NCI-H2227 (cell line): ENCODE results near the gene YBEY.
"Not testable (repeated sequence)": the region's sequence is repeated elsewhere in the genome, so short reads cannot be mapped to it uniquely, and the experiment has no call there.

ENCODE experiments used
- DNase-seq: peaks from one replicate; lab custom pipeline; 2025; ENCODE audit not compliant: unreplicated experiment; lab: John Stamatoyannopoulos, UW

YBEY gene

GRCh38 chr21:46285761-46286647 lies at the start of gene YBEY:
YBEY (plus strand) TSS chr21:46286342; CDS start chr21:46286914, 572 bp downstream.
- DNase-seq, result peak; percentile 96

DNA sequence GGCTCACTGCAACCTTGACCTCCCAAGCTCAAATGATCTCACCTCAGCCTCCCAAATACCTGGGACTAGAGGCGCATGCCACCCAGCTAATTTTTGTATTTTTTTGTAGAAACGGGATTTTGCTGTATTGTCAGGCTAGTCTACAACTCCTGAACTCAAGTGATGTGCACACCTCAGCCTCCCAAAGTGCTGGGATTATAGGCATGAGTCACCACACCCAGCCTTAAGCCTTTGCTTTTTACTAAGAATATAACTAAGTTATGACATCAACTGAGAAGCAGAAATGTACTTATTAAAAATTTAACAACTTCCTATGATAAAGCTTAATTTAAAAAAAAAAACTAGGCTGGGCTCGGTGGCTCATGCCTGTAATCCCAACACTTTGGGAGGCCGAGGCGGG lies 48.7 kb upstream of the YBEY start:
- DNase-seq, result no peak

DNA sequence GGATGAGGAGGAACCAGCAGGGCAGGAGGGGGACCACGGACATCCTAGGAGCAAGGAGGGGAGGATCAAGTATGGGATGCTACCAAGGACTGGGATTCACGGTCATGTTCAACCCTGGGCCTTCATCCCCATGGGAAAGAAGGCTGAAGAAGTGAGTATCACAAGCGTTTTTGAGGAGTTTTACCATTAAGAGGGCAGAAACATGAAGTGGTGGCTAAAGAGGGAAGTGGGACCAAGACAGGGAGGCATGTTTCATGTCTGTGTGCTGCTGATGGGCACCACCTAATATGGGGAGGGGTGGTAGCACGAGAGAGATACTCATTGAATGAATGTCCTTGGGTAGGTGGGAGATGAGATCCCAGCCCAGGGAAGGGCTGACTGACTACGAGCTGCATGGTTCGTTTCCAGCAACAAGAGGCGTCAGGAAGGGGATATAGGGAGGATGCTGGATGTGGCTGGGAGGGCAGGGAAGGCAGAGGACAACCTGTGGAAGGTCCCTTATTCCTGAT lies 46.3 kb upstream of the YBEY start:
- DNase-seq, result no peak

DNA sequence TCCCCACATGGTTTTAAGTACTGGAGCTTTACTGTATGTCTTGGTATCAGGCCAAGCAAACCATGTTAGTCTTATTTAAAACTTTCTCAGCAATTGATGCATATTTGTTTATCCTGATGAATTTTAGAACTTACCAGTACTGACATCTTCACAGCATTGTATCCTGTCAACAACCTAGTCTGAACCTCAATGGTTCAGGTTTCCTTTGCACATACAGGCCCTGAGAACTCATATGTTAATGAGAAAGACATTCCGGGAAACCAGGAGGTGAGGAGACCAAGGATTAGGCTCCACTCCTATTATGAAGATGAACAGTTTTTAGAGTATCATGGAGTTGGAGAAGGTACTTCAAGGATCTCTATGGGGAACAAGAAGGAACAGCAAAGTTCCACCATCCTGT lies 44.6 kb upstream of the YBEY start:
- not testable (repeated sequence) for DNase-seq

DNA sequence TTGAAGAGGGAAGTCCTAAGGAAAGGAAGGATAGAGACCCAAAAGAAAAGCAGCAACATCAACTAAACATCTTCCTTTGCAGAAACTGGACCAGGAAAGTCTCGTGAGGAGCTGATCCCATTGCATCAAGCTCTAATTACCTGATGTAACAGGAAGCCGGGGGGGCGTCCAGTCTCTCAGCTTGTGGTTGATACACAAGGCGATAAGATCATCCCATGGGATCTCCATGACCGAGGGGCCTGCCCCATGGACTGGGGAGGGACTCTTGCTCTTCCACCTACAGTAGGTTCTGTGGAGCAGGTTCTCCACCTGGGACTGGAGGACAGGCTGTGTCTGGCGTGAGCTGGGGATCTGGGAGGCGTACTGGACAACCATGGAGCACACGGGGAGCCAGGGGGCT lies 42.8 kb upstream of the YBEY start:
- no peak for DNase-seq

DNA sequence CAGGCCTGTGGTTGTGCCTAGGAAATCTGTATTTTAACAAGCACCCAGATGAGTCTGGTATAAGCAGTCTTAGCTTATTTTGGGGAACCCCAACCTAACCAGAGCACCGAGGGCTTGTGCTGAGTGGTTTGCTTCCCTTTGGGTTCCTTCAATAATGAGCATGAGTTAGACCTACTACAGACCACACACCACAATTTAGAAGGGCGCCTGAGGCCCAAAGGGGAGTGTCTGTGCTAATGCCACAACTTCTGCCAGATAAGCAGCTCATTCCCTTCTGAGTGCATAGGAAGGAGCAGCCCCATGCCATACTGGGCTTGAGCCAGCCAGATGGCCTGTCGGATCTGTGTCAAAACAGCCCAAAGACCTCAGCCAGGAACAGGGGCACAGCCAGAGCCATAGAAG lies 42.2 kb upstream of the YBEY start:
- no peak for DNase-seq

DNA sequence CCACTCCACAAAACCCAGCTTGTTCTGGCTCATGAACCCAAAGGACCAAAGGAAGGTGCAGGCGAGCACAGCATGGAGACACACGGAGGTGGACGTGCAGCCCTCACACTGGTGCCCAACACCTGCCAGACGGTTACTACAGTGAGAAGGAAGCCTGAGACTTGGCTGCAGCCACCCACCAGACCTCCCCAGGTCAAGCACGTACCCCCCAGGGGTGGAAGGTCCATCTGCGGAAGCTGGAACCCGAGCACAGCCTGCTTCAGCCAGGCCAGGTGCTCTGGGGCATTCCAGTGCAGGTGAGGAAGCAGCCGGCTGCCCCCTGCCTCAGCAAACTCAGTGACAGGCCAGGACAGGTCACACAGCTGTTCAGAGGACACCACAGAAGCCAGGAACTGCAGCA lies 41.5 kb upstream of the YBEY start:
- no peak for DNase-seq

- DNase-seq, result no peak
Observed at GRCh38 chr21:46245213-46245915, 40.8 kb upstream of the YBEY start.

DNA sequence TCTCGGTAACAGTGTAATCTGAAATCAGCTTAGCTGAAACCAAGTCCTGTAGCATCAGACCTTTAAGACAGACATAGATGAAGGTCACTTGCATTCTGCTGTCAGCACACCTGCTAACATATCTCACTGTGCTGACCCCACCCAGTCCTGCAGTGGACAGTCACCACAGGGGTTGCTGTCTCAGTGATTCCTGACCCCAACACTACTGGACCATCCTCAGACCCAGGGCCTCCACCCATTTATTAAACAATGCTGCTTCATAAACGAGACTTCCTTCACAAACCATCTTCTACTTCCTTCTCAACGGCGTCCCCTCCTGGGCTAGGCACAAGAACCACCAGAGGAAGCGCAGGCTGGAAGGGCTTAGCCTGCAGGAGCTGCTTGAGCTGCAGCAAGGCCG lies 39.8 kb upstream of the YBEY start:
- DNase-seq, result no peak

GRCh38 chr21:46247699-46248421 lies 38.3 kb upstream of the YBEY start:
- DNase-seq, result no peak

DNA sequence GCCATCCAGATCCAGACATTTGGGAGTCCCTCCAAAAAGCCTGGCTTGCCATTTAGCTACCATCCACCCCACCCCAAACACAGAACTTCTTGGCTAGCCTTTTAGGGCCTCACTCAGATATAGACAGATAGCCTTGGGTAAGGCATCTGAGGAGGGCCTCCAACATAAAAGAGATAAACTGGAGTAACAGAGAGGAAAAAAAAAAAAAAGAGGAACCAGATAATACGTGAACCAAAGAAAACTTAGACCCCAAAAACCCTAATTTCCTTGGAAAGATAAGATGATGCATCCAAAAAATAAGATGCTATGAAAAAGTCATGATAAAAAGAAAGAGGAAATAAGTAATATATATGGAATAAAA lies 37.7 kb upstream of the YBEY start:
- DNase-seq, result no peak

DNA sequence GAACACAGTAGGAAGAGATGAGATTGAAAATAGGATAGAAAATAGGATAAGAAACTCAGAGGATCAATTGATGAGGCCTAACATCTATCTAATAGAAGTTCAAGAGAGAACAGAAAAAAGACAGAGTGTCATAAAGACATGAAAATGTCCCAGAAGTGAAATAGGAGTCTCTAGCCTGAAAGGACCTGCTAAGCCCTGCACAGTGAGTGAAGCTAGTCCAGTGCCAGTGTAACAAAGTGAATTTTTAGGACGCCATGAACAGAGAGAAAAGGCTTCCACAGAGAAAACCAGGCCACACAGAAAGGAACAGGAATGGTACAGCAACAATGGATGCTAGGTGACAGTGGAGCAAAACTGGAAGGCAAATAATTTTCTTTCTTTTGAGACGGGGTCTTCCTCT lies 37.3 kb upstream of the YBEY start:
- DNase-seq, result no peak

DNA sequence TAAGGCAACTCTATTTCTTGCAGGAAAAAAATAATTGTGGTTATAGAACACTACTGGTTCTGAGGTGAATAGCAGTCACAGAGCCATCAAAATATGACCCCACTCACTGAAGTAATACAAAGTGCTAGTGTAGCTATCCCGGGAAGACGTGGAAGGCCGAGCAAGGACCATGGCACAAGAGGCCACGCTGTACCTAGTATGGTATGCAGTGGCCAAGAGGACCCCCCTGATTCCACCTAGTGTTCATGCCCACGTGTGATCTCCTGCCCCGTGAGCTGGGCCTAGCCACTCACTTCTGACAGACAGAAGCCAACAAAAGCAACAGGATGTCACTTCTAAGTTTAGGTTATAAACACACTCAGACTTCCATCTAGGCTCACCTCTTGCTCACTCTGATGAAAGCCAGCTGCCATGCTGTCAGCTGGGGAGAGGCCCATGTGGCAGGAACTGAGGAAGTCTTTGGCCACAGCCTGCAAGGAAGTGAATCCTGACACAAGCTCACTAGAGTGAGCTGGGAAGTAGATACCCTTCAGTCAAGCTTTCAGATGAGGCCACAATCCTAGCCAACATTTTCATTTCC lies 35.9 kb upstream of the YBEY start:
- no peak for DNase-seq

- no peak for DNase-seq
Observed at GRCh38 chr21:46252840-46253239, 33.3 kb upstream of the YBEY start.

DNA sequence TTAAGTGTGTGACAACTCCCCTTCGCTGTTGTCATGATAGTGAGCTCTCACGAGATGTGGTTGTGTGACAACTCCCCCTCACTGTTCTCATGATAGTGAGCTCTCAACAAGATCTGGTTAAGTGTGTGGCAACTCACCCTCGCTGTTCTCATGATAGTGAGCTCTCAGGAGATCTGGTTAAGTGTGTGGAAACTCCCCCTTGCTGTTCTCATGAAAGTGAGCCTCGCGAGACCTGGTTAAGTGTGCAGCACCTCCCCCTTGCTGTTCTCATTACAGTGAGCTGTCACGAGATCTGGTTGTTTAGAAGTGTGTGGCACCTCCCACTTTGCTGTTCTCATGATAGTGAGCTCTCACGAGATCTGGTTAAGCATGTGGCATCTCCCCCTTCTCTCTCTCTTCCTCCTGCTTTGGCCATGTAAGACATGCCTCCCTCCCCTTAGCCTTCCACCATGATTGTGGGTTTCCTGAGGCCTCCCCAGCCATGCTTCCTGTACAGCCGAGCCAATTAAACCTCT lies 32.5 kb upstream of the YBEY start:
- peak; percentile 8 for DNase-seq

- DNase-seq, result no peak
Observed at GRCh38 chr21:46254208-46254975, 31.8 kb upstream of the YBEY start.

DNA sequence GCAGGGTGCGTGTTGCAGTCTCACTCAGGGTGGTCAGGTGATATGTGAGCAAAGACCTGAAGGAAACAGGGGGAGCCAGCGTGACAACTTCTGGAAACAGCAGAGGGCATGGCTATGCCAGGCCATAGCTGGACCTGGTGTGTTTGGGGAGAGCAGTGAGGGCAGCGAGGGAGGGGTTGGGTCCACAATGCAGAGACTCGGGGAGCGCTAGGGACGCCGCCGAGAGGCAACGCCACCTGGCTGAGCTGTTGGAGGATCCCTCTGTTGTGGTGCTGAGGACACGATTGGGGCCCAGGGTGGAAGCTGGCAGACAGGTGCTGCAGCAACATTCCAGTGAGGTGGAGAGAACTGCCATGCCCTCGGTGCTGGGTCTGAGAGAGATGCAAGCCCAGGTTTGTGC lies 31.0 kb upstream of the YBEY start:
- DNase-seq, result no peak

GRCh38 chr21:46255758-46256337 lies 30.3 kb upstream of the YBEY start:
- no peak for DNase-seq

DNA sequence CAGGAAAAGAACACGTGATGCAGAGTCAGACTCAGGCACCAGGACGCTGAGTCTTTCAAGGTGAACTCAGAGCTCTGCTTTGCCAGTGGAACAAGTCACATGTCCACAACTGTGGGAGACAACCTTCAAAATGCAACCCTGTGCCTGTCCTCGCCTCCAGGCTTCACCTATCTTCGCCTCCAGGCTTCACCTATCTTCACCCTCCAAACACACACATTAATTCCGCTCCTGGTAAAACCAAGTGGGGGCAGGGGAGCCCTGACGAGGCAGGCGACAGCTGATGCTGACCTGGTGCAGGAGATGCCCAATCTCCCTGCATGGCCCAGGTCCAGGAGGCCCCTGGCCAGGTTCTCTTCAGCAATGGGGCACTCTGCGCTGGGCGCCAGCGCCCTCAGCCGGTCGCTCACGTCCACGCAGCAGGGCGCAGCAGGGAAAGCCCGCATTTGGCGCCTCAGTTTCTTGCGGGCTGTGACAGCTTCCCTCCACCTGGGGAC lies 29.6 kb upstream of the YBEY start:
- no peak for DNase-seq
